Measurements from ENCODE around the gene FARS2. TPM values are rescaled to one million over a fixed set of nuclear protein-coding genes. Genes with fewer than 3 reads are reported as not detected.

Gene FARS2
- total RNA-seq, 6 donors from 2014 or later, result 16.4 to 34.6 (median 19.9) TPM

GRCh38 chr6:5353971-5354370 is 92.7 kb downstream of the FARS2 start:
- Histone ChIP-seq H3K9me3 (no peaks in the 10 kb centered on the region), H3K36me3 (no peaks in the 10 kb centered on the region), H3K27me3 (no peaks in the 10 kb centered on the region), H3K27ac (no peak overlapping the region), H3K4me3 (no peak overlapping the region), H3K4me1 (no peaks in the 10 kb centered on the region)
- no peak for TF ChIP-seq POLR2AphosphoS5 (IDR thresholded peaks at IDR 0.05)
- TF ChIP-seq POLR2A (IDR thresholded peaks at IDR 0.05), result no peak
- TF ChIP-seq EP300 (IDR thresholded peaks at IDR 0.05), result no peak
- TF ChIP-seq CTCF (IDR thresholded peaks at IDR 0.05), result no peak
- 85 to 97% methylated on average over 1 of the region's 1 CpG for WGBS, 2 donors
- no peak for ATAC-seq (ENCODE audit: low FRiP score in 2 of 2)
- DNase-seq, result no peak

GRCh38 chr6:5357486-5357885 is 96.2 kb downstream of the FARS2 start:
- no peak for TF ChIP-seq POLR2AphosphoS5 (IDR thresholded peaks at IDR 0.05)
- TF ChIP-seq POLR2A (IDR thresholded peaks at IDR 0.05), result no peak
- no peak for TF ChIP-seq EP300 (IDR thresholded peaks at IDR 0.05)
- no peak for TF ChIP-seq CTCF (IDR thresholded peaks at IDR 0.05)
- 88 to 100% methylated on average over 1 of the region's 1 CpG for WGBS, 2 donors

GRCh38 chr6:5359417-5359816 is 98.1 kb downstream of the FARS2 start:
- no peak overlapping the region for H3K4me3 ChIP-seq
- TF ChIP-seq POLR2A (IDR thresholded peaks at IDR 0.05) (no peak), EP300 (IDR thresholded peaks at IDR 0.05) (no peak), POLR2AphosphoS5 (IDR thresholded peaks at IDR 0.05) (no peak), CTCF (IDR thresholded peaks at IDR 0.05) (no peak)
- no peaks in the 10 kb centered on the region for H3K9me3 ChIP-seq
- H3K27me3 ChIP-seq, result no peaks in the 10 kb centered on the region
- 59 to 60% methylated on average over 2 of the region's 2 CpGs for WGBS, 2 donors
- H3K27ac ChIP-seq, result no peak overlapping the region
- DNase-seq, result no peak
- H3K4me1 ChIP-seq, result peaks cover 0 to 8% (median 2%) of the 10 kb centered on the region in 4 donors
- ATAC-seq (ENCODE audit: low FRiP score in 2 of 2), result no peak
- no peaks in the 10 kb centered on the region for H3K36me3 ChIP-seq

More at GRCh38 chr6:5357486-5357885, 96.2 kb downstream of the FARS2 start:
- Histone ChIP-seq H3K27ac (no peak overlapping the region), H3K4me3 (no peak overlapping the region), H3K4me1 (peaks cover 0 to 8% (median 2%) of the 10 kb centered on the region in 4 donors), H3K27me3 (no peaks in the 10 kb centered on the region), H3K9me3 (no peaks in the 10 kb centered on the region), H3K36me3 (no peaks in the 10 kb centered on the region)
- ATAC-seq (ENCODE audit: low FRiP score in 2 of 2) (no peak), DNase-seq (no peak)

GRCh38 chr6:5361396-5361795 is 100.1 kb downstream of the FARS2 start:
- H3K4me3 ChIP-seq, result no peak overlapping the region
- DNase-seq (no peak), ATAC-seq (ENCODE audit: low FRiP score in 2 of 2) (no peak)
- TF ChIP-seq CTCF (IDR thresholded peaks at IDR 0.05) (no peak), EP300 (IDR thresholded peaks at IDR 0.05) (no peak), POLR2A (IDR thresholded peaks at IDR 0.05) (no peak), POLR2AphosphoS5 (IDR thresholded peaks at IDR 0.05) (no peak)
- no peaks in the 10 kb centered on the region for H3K36me3 ChIP-seq
- 59 to 72% methylated on average over 2 of the region's 2 CpGs for WGBS, 2 donors
- no peaks in the 10 kb centered on the region for H3K27me3 ChIP-seq
- peaks cover 0 to 13% (median 6%) of the 10 kb centered on the region in 4 donors for H3K4me1 ChIP-seq
- H3K9me3 ChIP-seq, result no peaks in the 10 kb centered on the region
- no peak overlapping the region for H3K27ac ChIP-seq

GRCh38 chr6:5365436-5366195 is 104.3 kb downstream of the FARS2 start:
- ATAC-seq (ENCODE audit: low FRiP score in 2 of 2) (no peak), DNase-seq (no peak)
- Histone ChIP-seq H3K9me3 (no peaks in the 10 kb centered on the region), H3K27me3 (no peaks in the 10 kb centered on the region), H3K36me3 (peaks cover 0 to 7% (median 0%) of the 10 kb centered on the region in 4 donors), H3K4me3 (no peak overlapping the region), H3K27ac (no peak overlapping the region), H3K4me1 (peaks cover 0 to 13% (median 6%) of the 10 kb centered on the region in 4 donors)
- WGBS, 2 donors, result 68 to 85% methylated on average over 4 of the region's 4 CpGs
- TF ChIP-seq POLR2AphosphoS5 (IDR thresholded peaks at IDR 0.05), result no peak
- TF ChIP-seq POLR2A (IDR thresholded peaks at IDR 0.05), result no peak
- TF ChIP-seq EP300 (IDR thresholded peaks at IDR 0.05), result no peak
- TF ChIP-seq CTCF (IDR thresholded peaks at IDR 0.05), result no peak
